Measurements from ENCODE around the gene CCDC12.

- TF ChIP-seq EZH2 (IDR thresholded peaks at IDR 0.05; ENCODE audit: borderline replicate concordance, insufficient read depth, low read depth, low read length, poor library complexity, severe bottlenecking) (no peak), CTCF (IDR thresholded peaks at IDR 0.05) (no peak)
Observed at GRCh38 chr3:46874430-46874829, 102.1 kb downstream of the CCDC12 start.

Data from B cell (primary cell).